Esophagus squamous epithelium (tissue), 5 donors: ENCODE results near the gene QRFPR. TPM values are rescaled to one million over a fixed set of nuclear protein-coding genes. Genes with fewer than 3 reads are reported as not detected.

Experiments used
- DNase-seq: peaks from one replicate; lab custom pipeline; 2025; lab: John Stamatoyannopoulos, UW
- H3K27ac ChIP-seq, 4 donors: fragments of 200-600 bp; sonication (generic); one replicate each; pipeline ENCODE4 v1.5.1; 2016 to 2019; ENCODE audit warnings: mild to moderate bottlenecking in 1 of 4
- H3K27me3 ChIP-seq, 4 donors: fragments of 200-600 bp; sonication (generic); 1 replicate in 3 of 4; 2 replicates in 1 of 4; pipeline versions ENCODE4 v1.5.1 to v1.6.0; 2017 to 2021; ENCODE audit warnings: antibody characterized with exemption in 1 of 4
- H3K36me3 ChIP-seq, 3 donors: fragments of 200-600 bp; sonication (generic); one replicate each; pipeline ENCODE4 v1.5.1; 2016 to 2019
- H3K4me1 ChIP-seq, 3 donors: fragments of 200-600 bp; sonication (generic); one replicate each; pipeline ENCODE4 v1.5.1; 2017 to 2019
- H3K4me3 ChIP-seq, 4 donors: fragments of 200-600 bp; sonication (generic); 1 replicate in 3 of 4; 2 replicates in 1 of 4; pipeline ENCODE4 v1.5.1; 2016 to 2019; ENCODE audit warnings: mild to moderate bottlenecking in 2 of 4, moderate library complexity in 1 of 4
- H3K9me3 ChIP-seq, 3 donors: fragments of 200-600 bp; sonication (generic); one replicate each; pipeline ENCODE4 v1.5.1; 2016 to 2019
- POLR2A ChIP-seq, 4 donors: fragments of 450-650 bp; IDR thresholded peaks; one replicate each; pipeline ENCODE4 v1.6.1; 2017; ENCODE audit warnings: antibody characterized with exemption in 4 of 4, mild to moderate bottlenecking in 4 of 4, moderate library complexity in 3 of 4
- WGBS, 2 donors: methylation state at CpG; one replicate each; pipeline ENCODE4 v1.1.5; 2018; 5-methylcytosine and 5-hydroxymethylcytosine counted together
- intact Hi-C: fragments of 100-400 bp; cut with DNase I; formaldehyde crosslinking; loops from one replicate; pipeline ENCODE4 v1.15.0; 2022
- small RNA-seq, 4 donors: library from RNA; depleted of rRNA; stranded (forward); fragments of <200 nt; gene quantifications; one replicate each; pipeline ENCODE3, GENCODE V24; 2016
- total RNA-seq, 4 donors: library from RNA; depleted of rRNA; stranded (reverse); fragments of >200 nt; gene quantifications; one replicate each; pipeline ENCODE4 v1.1.0, GENCODE V29; 2016
- TF ChIP-seq, protein P1 (sequence below), 6 experiments: fragments of 450-650 bp in 4 of 6; fragments of 200-600 bp in 2 of 6; sonication (generic) in 2 of 6; IDR thresholded peaks; one replicate each; pipeline ENCODE4 v1.5.1; 2016 to 2019; ENCODE audit warnings: antibody characterized with exemption in 6 of 6, mild to moderate bottlenecking in 4 of 6, moderate library complexity in 4 of 6
- donor health status: DM: yes; HTN: yes; CAD: no.

The QRFPR gene
- total RNA-seq, 4 donors from 2014 or later: 0.97 to 3.5 TPM; not detected in 2

DNA sequence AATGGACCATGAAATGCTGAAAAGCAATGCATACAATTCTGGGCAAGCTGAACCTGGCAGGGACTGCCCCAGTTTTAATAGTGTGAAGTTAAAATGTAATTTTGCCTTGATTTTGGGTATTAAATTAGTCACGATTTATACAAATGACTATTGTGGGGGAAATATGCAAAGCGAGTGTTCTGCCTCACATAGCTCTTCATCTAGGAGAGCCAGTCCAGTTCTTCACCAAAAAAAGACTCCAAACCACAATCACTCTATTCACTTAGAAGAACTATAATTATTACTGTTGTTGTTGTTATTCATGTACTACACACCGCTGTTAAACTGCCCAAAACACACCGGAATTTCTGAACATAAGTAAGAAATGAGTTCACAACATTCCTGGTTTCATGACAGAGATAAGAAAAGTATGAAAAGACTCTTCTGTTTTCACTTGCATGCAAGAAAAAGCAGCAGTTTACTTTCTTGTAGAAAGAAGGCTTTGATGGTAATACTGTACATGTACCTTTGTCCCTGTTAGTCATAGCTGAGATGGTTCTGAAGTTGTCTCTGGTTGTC, 101.9 kb downstream of the QRFPR start:
- WGBS, 2 donors: 53 to 59% methylated on average over 4 of the region's 4 CpGs
- intact Hi-C loops: no loop called here

More for the DNA sequence above, 101.9 kb downstream of the QRFPR start:
- no peak overlapping the region for H3K27ac ChIP-seq
- no peaks in the 10 kb centered on the region for H3K36me3 ChIP-seq
- no peak overlapping the region for H3K4me3 ChIP-seq
- no peak for TF ChIP-seq POLR2A (IDR thresholded peaks at IDR 0.05)
- TF ChIP-seq, protein P1, sequence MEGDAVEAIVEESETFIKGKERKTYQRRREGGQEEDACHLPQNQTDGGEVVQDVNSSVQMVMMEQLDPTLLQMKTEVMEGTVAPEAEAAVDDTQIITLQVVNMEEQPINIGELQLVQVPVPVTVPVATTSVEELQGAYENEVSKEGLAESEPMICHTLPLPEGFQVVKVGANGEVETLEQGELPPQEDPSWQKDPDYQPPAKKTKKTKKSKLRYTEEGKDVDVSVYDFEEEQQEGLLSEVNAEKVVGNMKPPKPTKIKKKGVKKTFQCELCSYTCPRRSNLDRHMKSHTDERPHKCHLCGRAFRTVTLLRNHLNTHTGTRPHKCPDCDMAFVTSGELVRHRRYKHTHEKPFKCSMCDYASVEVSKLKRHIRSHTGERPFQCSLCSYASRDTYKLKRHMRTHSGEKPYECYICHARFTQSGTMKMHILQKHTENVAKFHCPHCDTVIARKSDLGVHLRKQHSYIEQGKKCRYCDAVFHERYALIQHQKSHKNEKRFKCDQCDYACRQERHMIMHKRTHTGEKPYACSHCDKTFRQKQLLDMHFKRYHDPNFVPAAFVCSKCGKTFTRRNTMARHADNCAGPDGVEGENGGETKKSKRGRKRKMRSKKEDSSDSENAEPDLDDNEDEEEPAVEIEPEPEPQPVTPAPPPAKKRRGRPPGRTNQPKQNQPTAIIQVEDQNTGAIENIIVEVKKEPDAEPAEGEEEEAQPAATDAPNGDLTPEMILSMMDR (IDR thresholded peaks at IDR 0.05): no peak
- no peak for DNase-seq
- H3K27me3 ChIP-seq: peaks cover 0 to 9% (median 0%) of the 10 kb centered on the region in 4 donors
- H3K4me1 ChIP-seq: no peaks in the 10 kb centered on the region
- no peaks in the 10 kb centered on the region for H3K9me3 ChIP-seq

Small RNA genes within 50 kb of the gene (small RNA-seq; reads per million reads assigned to genes)
- gene RF00019: 0 reads per million in 4 donors

Other genes starting within 250 kb of the QRFPR start
- gene TNIP3, start 216.7 kb downstream of the QRFPR start, total RNA-seq: 1 to 10 TPM in 2 of 4 donors, under 1 TPM in 2; 0.15 to 6.5 (median 2.5) TPM